Stimulated activated CD8-positive, alpha-beta memory T cell treated with anti-CD3 and anti-CD28 coated beads, Interleukin-4, amount 100 ng/mL, for 48 hours (primary cell): ENCODE data around the gene VAMP5.
"Not testable (repeated sequence)": the region's sequence is repeated elsewhere in the genome, so short reads cannot be mapped to it uniquely, and the experiment has no call there.

Experiments
- DNase-seq: peaks from one replicate; pipeline ENCODE4 v3.0.0-alpha.2; 2020

Gene VAMP5

DNA sequence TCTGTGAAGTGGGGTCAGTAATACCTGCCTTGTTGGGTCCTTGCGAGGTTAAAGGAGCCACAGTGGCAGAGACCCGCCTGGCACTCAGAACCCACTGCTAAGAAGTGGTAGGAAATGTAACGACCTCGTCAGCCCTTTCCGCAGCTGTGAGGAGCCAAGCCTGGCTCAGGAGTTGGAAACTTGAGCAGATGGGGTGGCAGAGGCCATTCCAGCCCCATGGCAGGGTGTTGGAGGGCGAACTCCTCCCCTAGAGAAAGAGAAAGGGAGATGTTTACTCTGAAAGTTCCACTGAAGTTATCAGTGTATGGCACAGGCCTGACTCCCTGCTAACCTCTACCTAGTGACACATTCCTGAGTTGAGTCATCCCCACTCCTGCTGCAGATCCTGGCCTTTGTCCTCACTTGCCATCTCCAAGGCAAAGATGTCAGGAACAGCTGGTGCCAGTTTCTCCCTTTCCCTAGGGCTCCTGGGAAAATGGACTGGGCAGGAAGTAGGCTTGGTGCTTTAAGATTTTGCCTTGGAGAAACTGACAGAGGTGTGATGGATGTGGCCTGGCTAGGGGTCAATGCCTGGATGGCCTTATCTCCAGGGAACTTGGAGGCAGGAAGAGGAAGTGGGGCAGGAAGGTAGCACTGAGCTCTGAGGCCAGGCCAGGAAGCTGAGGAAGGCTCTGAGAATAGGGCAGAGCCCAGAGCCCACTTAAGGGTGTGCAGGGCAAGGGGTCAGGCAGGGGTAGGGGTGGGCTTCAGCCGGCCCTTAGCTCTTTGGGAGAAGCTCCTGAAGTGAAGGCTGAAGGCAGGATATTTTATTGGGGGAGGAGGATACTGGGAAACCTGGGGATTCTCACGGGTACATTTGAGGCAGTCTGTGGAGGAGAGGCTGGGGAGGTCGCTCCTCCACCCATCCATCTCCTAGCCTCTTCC lies 888 bp downstream of the VAMP5 start:
- peak; percentile 44 for DNase-seq

DNA sequence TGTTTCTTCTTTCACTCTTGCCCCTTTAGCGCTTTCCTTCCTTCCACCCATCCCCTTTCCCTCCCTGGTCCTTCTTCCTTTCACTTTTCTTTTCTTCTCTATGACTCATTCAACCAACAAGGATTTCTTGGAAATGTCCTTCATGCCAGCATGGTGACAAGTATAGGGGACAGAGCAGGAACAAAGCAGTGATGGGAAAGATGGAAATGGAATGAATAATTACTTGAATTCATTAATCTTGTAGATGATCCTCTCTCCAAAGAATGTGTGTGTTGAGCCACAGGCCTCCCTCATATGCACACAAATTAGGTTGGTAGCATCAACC lies 1.5 kb downstream of the VAMP5 start:
- no peak for DNase-seq

DNA sequence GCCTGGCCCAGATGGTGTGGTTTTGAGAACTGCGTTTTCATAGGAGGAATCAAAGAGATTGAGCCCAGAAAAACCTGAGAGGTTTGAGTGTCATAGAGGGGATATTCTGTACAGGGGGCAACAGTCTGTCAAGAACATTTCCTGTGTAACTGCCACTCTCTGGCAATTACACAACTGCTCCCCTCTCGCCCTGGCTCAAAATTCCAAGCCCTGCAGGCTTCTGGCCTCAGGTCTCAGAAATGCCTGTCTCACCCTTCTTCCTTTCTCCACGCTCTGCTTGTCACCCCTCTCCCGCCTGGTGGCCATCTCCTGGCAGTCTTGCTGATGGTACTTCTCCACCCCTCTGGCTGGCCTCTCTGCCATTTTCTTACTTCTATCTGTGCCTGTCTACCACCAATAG lies 4.0 kb downstream of the VAMP5 start:
- no peak for DNase-seq

DNA sequence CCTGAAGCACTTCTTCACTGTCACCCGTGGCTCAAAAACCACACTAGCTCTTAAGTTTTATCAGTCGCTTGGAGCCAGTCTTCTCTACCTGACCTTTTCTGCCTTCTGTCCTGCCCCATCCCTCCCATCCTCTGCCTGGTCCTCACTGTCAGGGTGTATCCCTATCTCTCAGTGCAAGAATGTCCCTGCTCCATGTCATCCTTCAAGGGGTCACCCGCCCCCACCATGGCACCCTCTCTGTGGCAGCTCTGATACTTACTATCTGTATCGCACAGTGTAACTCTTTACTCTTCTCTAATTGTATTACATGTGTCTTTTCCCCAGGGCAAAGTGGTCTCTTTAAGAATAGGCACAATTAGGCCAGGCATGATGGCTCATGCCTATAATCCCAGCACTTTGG lies 4.4 kb downstream of the VAMP5 start:
- no peak for DNase-seq

DNA sequence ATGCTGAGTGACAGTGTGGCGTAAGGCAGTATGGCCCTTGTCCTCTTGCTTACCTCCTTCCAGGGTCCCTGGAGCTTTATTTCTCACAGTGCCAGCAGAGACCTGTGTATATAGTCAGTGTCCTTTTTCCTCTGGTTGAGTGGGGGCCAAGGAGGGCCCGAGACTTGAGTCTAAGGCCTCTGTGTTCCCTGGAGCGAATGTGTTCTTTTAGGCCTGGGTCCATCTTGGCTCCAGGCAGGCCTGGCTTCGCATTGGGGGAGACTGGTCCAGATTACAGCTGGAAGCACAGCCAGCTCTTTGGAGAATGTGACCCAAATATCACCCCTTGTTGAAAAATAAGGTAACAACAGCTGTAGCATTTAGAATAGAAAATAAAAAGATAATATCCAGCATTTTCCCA lies 5.0 kb downstream of the VAMP5 start:
- no peak for DNase-seq

DNA sequence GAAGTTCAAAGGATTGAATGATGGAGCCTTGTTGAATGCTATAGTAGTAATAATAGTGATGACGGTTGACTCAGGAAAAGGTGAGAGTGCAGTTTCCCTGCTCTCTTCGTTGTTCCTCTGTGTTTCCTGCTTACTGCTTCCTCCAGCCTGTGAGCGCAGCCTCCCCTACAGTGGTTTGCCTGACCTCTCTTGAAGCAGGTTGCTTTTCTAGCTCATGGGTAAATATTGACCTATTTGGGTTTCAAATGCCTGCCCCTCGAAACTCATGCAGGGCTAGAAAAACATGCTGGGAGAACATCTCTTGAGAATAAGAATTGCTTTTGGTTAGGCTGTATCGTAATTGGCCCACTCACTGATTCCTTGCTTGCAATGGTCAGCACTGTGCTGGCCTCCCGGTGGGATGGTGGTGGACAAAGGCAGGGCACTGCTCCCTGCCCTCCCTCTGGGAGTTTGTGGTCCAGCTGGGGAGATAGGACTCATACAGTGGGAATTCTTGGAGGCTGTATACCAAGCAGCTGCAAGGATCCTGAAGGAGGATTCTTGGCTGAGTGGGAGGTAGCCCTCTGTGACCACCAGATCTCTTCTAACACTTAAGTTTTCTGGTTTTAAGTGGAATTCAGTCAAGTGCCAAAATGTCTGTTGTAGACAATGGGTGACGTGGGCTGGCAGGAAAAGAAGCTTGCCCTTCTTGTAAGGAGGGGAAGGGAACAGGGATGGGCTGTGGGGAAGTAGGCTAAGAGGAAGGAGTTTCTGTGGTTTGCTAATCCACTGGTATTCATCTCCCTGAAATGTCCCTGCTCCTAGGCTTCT lies 6.0 kb downstream of the VAMP5 start:
- no peak for DNase-seq

DNA sequence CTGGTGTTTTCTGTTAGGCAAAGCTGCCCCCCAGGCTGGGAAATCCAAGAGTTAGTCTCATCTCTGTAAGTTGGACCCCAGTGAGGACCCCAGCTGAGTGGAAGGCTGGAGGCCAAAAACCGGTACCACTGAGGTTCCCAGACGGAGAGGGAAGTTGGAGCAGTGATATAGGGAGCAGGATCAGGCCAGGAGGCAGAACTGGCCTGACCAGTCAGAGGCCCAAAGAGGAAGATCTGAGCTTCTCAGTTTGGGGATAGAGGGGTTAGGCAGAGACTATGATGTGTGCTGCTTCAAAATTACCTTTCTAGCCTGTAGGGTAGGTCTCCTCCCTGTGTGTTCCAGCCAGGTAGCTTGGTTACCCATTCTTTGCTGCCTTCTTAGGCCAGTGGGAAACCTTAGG lies 6.7 kb downstream of the VAMP5 start:
- DNase-seq: no peak

DNA sequence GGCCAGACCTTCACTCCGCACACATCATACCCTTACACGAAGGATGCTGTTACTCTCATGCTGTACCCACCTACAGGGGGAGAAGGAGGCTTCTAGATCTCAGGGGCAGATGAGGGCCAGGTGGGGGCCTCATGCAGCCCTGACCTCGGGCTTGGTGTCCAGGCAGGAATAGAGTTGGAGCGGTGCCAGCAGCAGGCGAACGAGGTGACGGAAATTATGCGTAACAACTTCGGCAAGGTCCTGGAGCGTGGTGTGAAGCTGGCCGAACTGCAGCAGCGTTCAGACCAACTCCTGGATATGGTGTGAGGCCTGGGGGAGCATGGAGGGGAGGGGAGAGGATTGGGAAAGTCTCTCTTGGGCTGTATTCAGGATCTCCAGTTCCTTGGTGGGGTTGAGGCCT lies 7.3 kb downstream of the VAMP5 start:
- DNase-seq: no peak

DNA sequence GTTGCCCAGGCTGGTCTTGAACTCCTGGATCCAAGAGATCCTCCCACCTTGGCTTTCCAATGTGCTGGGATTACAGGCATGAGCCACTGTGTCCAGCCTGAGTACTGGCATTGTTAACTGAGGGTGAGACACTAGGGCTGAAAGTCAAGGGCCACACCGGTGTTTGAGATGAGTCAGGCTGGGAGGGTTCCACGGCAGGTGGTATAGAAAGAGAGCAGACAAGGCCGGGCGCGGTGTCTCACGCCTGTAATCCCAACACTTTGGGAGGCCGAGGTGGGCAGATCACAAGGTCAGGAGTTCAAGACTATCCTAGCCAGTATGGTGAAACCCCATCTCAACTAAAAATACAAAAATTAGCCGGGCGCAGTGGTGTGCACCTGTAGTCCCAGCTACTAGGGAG lies 8.1 kb downstream of the VAMP5 start:
- DNase-seq: not testable (repeated sequence)

DNA sequence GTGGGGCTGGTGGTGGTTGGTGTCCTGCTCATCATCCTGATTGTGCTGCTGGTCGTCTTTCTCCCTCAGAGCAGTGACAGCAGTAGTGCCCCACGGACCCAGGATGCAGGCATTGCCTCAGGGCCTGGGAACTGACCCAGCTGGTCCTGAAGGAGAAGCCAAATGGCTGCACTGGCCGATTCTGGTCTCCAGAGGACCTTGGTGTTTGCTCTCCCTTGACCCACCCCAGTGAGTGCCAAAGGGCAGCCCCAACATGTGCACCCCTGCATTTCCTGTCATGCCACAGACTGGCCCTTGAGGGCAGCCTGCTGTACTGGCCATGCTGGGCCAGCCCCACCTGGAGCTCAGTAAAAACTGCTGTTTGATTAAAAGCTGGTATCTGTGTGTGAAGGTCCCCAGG lies 8.8 kb downstream of the VAMP5 start:
- no peak for DNase-seq

DNA sequence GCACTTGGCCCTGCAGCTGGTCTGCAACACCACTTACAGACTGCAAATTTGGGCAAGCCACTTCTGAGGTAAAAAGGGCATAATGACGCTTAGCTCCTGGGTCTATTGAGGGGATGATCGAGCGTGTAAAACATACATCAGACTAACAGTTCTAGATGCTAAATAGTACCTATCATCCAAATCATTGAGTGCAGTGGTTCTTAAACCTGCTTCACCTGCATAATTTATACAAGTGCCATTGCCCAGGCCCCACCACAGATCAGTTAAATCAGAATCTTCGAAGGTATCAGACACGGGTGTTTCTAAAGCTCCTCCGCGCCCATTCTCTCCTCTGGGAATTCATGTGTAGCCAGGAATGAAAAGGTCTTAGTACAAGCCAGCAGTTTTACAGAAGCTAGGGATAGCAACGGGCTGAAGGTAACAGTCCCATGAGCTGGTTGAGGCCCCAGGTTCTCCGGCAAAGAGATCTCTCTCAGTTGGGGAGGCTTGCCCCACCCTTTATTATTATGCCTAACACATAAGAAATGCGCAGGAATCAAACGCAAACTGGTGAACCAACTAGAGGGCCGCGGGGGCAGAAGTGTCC lies 10.6 kb downstream of the VAMP5 start:
- no peak for DNase-seq

DNA sequence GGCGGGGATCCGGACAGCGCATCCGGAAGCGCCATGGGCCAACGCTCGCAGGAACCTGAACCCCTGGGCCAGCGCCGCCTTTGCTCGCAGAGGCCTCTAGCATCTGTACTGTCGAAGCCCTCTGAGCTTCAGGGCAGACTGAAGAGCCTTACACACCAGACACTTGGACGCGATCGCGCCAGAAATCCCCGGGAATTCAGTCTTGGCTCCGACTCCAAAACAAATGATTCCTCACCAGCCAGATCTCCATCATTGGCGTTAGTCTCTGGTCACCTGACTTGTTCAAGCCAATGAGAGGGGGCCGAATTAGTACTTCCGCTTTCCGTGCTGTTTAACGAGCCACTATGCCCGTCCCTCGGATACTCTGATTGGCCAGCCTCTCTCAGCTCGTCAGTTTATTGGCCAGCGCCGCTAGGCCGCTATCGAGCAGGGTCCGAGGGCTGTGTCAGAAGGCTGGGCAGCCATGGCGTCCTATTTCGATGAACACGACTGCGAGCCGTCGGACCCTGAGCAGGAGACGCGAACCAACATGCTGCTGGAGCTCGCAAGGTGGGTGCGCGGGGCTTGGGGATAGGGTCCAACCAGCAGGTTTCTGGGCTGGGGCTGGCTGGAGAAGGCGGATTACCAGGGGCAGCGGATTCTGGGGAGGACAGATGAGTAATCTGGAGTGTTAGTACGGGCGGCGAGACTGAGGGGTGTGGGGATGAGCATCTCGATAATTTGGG lies 11.2 kb downstream of the VAMP5 start, which contains the start of gene RNF181:
Gene RNF181 (plus strand): TSS at position 445 of the 725 bp plus-strand sequence. CDS start 19 bp downstream, at position 464.
- DNase-seq: peak; percentile 90

DNA sequence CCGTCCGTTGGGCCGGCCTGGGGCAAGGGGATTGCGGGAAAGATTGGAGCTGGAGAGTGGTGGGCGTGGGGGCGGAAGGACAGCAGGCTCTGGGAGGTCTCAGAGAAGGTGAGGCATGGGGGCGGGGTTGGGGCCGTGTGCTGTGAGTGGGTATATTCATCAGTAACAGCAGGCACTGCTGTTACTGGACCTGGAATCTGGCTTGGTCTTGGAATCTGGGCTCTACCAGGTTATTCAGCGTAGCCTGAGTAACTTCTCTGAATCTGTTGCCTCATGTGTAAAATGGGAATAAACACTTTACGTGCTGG lies 11.7 kb downstream of the VAMP5 start:
- DNase-seq: peak; percentile 51

DNA sequence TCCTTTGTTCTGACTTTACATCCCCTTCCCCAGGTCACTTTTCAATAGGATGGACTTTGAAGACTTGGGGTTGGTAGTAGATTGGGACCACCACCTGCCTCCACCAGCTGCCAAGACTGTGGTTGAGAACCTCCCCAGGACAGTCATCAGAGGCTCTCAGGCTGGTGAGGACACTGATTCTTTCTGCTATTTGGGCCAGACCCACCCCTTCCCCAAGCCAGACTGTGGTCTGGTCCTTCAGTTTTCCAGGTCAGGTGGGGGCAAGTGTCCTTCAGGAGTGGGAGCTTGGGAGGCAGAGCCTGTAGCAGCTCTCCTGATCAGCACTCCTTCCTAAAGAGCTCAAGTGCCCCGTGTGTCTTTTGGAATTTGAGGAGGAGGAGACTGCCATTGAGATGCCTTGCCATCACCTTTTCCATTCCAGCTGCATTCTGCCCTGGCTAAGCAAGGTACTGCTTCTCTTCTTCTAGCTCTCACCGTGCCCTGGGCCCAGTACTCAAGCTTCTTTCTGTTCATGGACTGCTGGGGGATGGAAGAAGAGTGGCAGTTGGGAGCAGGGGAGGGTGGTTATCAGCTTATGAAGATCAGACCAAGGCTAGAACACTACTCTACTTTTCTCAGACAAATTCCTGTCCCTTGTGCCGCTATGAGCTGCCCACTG lies 12.4 kb downstream of the VAMP5 start:
- no peak for DNase-seq

DNA sequence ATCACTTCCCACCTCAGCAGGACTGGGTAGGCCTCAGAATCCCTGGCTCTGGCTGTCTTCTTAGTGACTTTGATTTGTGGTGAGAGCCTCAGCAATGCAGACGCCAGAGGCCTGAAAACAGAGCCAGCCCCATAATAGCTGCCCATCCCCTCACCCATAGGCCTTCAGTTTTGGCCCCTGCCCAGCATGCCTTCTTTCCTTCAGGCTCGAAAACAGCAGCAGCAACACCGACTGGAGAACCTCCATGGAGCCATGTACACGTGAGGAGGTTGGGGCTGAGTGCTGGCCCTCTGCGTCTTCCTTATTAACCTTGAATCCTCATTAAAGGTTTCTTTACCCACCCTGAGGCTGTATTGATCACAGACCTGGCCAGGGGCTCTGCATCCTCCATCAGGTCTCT lies 13.0 kb downstream of the VAMP5 start:
- no peak for DNase-seq

DNA sequence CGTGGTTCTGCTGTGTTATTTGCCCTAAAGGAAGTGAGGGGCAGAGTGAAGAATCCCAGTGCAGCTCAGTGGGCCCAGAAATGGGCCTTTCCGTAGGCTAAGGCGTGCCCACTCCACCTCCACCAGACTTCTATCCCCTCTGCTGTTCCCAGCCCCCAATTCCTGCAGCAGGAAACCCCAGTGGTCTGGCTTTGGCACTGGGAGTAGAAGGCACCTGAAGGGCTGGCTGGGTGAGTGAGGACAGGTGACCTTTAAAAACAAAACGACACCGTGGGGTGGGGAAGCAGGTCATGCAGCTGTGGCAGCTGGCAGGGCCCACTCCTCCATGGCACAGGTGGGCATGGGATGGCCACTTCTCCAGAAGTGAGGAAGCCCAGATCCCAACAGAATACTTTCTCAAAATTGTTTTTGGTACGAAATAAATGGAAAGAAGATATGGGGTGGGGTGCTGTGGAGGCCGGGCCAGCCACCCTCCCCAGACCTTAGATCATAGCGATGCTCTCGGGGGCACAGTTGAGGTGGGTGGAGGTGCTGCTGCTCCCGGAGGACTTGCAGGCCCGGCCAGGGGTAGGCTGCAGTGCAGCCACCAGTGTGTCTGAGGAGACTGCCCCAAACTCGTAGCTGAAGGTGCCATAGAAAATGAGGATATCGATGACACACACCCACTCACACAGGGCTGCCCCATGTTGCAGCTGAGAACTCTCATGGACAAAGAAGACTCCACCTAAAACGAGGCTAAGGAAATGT lies 14.5 kb downstream of the VAMP5 start:
- no peak for DNase-seq

DNA sequence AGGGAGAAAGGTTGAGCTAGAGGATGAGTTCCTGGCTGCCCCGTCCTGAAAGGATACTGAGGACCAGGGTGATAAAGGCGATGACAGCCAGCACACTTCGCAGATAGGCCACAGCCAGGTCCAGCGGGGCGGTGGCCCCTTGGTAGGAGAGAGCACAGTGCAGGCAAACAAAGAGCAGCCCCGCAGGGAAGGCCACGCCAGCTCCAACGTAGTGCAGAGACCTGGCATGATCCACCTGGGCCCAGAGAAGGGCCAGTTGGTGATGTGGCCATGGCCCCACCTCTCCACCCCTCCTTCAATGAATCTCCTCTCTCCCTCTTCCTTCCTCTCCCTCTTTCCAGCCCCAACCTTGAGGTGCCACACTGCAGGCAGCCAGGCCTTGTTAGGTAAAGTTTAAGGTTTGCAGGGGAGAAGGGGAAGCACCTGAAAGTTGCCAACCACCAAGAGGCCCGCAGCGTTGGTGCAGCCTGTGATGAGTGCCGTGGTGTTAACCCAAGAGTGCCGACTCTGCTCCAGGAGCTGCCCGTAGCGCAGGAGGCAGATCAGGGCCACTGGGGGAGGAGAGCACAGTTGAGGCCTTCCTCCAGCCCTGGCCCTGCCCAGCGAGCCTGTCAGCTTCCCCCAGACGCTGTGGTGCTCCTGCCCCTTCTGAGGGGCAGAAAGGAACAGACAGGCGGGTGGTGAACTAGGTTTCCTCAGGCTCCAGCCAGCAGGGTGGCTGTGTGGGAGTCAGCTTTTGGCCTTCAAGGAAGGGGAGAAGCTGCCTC lies 15.4 kb downstream of the VAMP5 start:
- DNase-seq: no peak

DNA sequence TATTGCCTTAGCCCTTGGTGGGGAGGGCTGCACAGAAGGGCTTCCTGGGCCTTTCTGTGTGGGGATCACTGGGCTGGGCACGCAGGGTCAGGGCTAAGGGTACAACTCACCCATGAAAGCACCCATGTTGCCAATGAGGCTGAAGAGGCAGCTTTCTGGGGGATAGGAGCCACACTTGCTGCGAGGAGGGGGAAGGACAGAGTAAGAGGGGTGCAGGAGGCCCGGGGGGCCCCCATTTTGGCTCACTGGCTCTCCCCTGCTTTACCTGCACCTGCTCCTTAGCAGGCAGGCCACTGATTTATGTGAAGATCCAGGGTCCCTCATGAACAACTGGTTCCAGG lies 16.0 kb downstream of the VAMP5 start:
- DNase-seq: no peak

DNA sequence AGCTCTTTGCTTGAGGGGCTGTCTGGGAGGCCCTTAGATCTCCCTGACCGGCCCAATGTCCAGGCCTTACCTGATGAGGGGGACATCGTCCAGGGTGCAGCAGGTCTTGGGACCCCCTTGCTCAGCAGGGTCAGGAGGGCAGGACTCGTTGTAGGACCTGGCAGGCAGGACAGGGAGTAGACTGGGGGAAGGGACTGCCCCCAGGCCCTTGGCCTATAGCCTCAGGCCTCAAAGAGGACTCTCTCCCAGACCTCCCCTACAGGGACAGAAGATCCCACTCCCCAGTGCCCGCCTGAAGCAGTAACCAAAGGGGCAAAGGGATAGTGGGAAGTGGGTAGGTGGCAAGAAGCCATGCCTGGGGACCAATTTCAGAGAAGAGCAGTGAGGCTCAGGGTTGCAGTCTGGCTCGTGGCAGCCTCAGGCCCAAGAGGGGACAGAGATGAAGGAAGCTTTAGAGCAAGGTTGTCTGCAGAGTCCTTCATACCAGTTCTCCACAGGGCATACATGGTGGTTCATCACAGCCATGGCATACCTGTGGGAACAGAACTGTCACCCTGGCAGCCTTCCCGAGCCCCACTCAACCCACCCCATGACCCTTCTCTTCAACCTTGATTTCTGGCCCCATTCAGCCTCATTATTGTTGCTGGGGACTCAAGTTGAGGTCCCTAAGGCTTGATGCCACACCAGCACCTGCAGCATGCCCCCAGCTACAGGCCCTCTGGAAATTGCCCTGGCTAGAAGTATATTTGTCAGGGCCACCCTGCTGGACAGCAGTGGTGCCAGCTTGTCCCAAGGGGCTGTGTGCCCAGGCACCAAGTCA lies 16.9 kb downstream of the VAMP5 start:
- no peak for DNase-seq

DNA sequence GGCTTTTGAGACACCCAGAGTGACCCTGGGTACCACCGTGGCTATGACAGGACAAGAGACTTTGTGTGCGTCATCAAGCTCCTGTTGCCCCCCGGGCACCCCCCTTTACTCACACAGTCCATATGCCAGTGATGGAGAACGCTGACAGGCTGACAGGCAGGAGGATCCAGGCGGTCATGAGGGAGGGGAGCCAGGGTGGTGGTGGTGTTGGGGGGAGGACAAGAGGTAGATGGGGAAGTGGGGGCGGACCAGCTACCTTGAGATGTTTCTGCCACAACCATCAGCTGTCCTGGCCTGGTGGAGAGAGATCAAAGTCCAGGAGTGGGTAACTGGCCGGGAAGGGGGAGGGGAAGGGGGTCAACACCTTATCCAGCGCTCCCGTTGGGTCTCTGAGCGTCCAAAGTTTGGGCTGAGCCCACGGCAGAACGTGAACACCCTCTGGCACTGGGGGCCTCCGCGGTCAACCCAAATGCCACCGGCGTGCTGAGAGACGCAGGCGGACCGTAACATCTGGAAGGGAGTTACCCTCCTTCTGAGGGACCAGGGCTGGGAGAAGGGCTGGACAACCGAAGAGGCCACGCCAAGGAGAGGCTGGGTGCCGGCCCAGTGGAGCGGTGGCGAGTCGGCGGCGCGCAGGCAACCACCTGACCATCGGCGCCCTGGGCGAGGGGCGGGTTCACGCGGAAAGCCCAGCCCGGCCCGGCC lies 17.7 kb downstream of the VAMP5 start:
- DNase-seq: peak; percentile 36
